Muscle of leg (tissue), 11 donors: Measurements from ENCODE around the gene THSD4. TPM values are rescaled to one million over a fixed set of nuclear protein-coding genes. Genes with fewer than 3 reads are reported as not detected.

Source experiments
- DNase-seq: peaks from one replicate; pipeline ENCODE4 v3.0.0; 2013
- H3K27ac ChIP-seq: one replicate; pipeline ENCODE4 v1.5.1; 2013; ENCODE audit warnings: mild to moderate bottlenecking, low read length, control low read depth
- H3K27me3 ChIP-seq: one replicate; pipeline ENCODE4 v1.6.1; 2013; ENCODE audit warnings: low read length; ENCODE audit not compliant: control insufficient read depth, insufficient read depth
- H3K36me3 ChIP-seq: one replicate; pipeline ENCODE4 v1.6.1; 2013; ENCODE audit warnings: low read length; ENCODE audit not compliant: control insufficient read depth, insufficient read depth
- H3K4me1 ChIP-seq: one replicate; pipeline ENCODE4 v1.6.1; 2013; ENCODE audit warnings: low read length; ENCODE audit not compliant: control insufficient read depth, insufficient read depth
- H3K4me3 ChIP-seq: one replicate; pipeline ENCODE4 v1.5.1; 2013; ENCODE audit warnings: low read length, control low read depth
- H3K9me3 ChIP-seq: replicated peaks from 2 replicates; pipeline ENCODE4 v1.6.1; 2013; ENCODE audit warnings: low read depth, low read length; ENCODE audit not compliant: control insufficient read depth
- WGBS: methylation state at CpG from one replicate; pipeline ENCODE4 v1.1.5; 2013; ENCODE audit warnings: missing lambda C conversion rate; ENCODE audit not compliant: insufficient coverage; 5-methylcytosine and 5-hydroxymethylcytosine counted together
- polyA plus RNA-seq, 8 donors: library from polyadenylated mRNA; unstranded; fragments of 120-200 nt; gene quantifications; one replicate each; pipeline versions ENCODE4 v1.2.1 to v1.2.3, GENCODE V29; 2013; ENCODE audit warnings: inconsistent platforms in 1 of 8, low replicate concordance in 1 of 8; ENCODE audit not compliant: insufficient read length in 8 of 8, insufficient read depth in 1 of 8
- total RNA-seq: library from RNA; stranded (reverse); fragments of 120-200 nt; gene quantifications from one replicate; pipeline ENCODE4 v1.2.4, GENCODE V29; 2013

Gene THSD4
- total and polyA plus RNA-seq, 9 donors = 17.6 to 33.8 (median 25.5) TPM

DNA sequence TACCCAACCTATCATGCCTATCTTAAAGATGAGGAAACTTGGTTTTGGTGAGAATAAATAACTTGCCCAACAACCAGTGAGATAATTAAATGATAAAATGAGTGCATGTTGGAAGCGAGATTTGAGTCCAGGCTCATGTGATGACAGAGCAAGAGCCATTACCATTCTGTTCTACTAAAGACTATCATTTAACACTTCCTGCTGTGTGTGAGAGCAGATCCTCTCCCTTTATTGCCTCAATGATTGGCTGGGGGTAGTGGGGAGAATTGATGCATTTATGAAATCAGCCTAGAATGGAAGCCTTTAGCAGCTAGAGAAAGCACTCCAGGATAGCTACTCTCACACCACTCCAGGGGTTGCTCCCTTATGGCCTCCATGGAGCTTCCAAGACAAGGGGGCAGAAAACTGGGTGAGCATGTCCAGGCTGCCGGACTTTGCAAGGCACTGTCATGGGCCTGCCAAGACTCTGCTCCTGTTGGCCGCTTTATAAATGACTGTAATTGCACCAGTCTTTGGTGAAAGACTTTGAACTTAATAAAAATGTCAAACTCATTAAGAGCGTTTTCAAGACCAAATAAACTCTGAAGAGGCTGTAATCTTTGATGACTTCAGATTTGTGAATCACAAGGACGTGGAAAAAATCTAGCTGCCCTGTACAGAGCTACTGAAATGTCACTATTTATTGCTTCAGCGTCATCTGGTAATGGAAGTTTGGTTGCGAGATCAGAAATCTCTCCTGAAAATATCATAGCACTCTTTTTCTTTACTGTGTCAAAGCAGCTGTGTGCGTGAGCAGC, 486.0 kb downstream of the THSD4 start:
- WGBS = 100% methylated on average over 1 of the region's 8 CpGs
- DNase-seq = no peak
- peaks cover 16% of the 10 kb centered on the region for H3K4me1 ChIP-seq
- H3K9me3 ChIP-seq = peaks cover 6% of the 10 kb centered on the region
- no peak overlapping the region for H3K27ac ChIP-seq
- no peaks in the 10 kb centered on the region for H3K27me3 ChIP-seq
- H3K36me3 ChIP-seq = no peaks in the 10 kb centered on the region
- no peak overlapping the region for H3K4me3 ChIP-seq

DNA sequence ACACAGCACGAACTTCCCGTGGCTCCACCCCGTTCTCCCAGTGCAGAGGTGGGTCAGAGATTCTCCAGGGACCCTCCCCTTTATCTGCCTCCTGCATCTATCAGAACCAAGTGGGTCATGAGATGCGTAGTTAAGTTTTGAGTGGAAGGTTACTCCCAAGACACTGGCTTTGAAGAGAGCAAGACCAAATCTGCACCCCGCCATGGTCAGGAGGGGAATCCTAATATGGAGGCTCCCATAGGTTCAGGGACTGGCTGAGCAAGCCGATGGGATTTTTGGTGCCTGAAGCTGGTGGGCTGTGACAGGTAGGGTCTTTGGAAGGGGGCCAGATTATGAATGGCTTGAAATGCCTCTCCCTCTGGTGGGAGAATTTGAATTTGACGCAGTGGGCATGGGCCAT, 488.1 kb downstream of the THSD4 start:
- Histone ChIP-seq H3K9me3 (peaks cover 6% of the 10 kb centered on the region), H3K36me3 (no peaks in the 10 kb centered on the region), H3K4me1 (peaks cover 7% of the 10 kb centered on the region), H3K4me3 (no peak overlapping the region), H3K27me3 (no peaks in the 10 kb centered on the region), H3K27ac (no peak overlapping the region)
- no peak for DNase-seq
- 100% methylated on average over 3 of the region's 7 CpGs for WGBS

DNA sequence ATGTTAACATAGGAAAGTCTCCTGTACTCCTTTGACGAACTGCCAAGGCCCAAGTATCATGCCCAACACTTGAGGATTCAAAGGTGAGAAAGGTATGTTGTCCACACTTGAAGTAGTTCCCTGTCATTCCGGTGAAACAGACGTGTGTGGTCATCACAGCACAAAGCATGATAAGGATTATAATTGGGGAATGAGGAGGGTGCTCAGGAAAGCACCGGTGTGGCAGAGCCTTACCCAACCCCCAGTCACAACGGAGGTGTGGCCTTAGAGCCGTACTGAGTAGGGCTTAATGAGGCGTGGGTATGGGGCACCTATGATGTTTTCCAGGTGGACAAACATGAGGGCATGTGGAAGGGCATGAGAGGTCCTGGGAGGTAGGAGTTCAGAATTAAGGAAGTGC, 492.1 kb downstream of the THSD4 start:
- Histone ChIP-seq H3K4me3 (no peak overlapping the region), H3K27me3 (no peaks in the 10 kb centered on the region), H3K4me1 (peaks cover 18% of the 10 kb centered on the region), H3K27ac (no peak overlapping the region), H3K9me3 (peaks cover 6% of the 10 kb centered on the region), H3K36me3 (no peaks in the 10 kb centered on the region)
- DNase-seq = no peak
- WGBS = 93% methylated on average over 7 of the region's 7 CpGs

DNA sequence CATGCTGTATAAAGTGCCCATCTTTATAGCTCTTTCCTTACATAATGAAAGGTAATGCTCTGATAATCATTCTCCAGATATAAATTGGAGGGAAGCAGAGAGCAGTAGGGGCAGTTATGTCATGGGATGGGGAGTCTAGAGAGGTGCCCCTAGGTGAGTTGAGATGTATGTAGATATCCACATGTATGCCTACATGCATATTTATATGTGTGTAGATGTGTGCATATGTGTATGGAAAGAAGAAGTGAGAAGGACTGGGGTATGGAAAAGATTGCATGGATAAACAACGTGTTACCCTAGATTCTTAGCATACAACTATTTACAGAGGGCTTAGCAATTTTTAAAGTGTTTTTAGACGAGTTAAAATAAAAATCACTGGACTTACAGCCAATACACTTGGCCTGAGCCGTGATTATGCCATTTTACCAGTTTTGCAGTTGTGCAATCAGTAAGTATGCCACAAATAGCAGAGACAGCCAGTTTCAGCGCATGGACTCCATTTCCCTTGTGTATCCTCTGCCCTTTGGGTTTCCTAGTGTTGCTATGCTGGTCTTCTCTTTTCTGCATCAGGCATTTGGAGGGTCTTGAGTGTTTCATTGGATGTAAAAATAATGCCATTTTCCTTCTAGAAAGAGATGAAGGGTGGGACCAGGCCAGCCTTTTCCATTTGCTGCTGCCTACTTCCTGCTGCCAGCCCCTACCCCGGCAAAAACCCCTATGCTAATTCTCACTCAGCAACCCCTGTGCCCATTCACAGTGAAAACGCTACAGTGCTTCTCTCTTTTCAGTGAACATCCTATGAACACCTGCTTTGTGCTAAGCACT, 495.7 kb downstream of the THSD4 start:
- H3K27me3 ChIP-seq = no peaks in the 10 kb centered on the region
- H3K4me3 ChIP-seq = no peak overlapping the region
- WGBS = 54% methylated on average over 2 of the region's 6 CpGs
- peak overlapping the region; percentile 1 for H3K27ac ChIP-seq
- no peak for DNase-seq
- H3K9me3 ChIP-seq = no peaks in the 10 kb centered on the region
- peaks cover 21% of the 10 kb centered on the region for H3K4me1 ChIP-seq
- H3K36me3 ChIP-seq = no peaks in the 10 kb centered on the region

DNA sequence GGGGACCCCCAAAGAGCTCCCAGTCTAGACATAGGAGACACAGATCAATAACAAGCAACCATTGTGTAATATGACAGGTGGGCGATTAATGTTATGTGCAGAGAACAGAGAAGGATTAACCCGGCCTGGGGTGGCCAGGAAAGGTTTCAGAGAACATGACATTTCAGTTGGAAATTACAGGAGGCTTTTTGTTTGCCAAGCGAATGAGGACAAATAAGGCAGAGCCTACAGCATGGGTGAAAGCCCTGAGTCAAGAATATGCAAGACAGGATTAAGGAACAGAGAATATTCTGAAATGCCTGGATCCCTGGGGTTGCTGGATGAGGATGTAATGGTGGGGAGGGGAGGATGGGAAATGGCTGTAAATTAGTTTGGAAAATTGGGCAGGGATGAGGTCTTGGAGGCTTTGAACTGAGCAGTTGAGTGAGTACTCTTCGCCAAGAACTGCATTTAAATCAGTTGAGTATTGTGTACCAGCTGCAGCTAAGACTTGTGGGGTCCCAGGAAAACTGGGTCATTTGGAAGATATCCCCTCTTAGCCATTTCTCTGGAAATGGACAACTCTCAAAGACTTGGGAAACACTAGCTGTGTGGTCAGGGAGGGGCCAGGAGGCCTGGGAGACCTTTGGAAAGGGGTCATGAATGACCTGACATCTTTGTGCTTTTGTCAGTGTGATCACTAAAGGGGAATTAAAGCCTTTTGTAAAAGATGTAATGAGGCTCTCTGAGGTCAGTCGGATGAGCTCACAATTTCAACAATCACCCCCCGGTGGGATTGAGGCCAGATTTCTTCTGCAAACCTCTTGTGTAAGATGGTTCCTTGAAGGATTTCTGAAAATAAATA, 496.5 kb downstream of the THSD4 start:
- Histone ChIP-seq H3K27ac (peak overlapping the region; percentile 56), H3K4me1 (peaks cover 21% of the 10 kb centered on the region)
- WGBS = 45% methylated on average over 4 of the region's 6 CpGs

DNA sequence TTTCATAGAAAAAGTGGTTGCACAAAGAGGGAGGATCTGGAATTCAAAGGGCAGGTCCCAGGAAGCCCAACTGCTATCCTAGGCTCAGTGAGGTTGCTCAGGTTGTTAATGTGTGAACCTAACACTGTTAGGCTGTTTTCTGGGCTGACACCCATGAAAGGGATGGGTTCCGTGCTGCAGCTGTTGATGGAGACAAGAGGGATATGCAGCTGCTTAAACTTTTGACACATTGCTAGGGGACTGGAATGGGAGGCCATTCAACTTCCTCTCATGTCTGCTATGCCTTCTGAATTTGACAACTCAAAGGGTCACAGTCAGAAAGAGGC, 497.1 kb downstream of the THSD4 start:
- no peaks in the 10 kb centered on the region for H3K27me3 ChIP-seq
- H3K36me3 ChIP-seq = no peaks in the 10 kb centered on the region
- H3K4me1 ChIP-seq = peaks cover 22% of the 10 kb centered on the region
- no CpG with 5 or more reads among the region's 1 CpG for WGBS
- peak; percentile 96 for DNase-seq
- H3K4me3 ChIP-seq = no peak overlapping the region
- no peaks in the 10 kb centered on the region for H3K9me3 ChIP-seq
- H3K27ac ChIP-seq = peak overlapping the region; percentile 73

More for the DNA sequence above, 496.5 kb downstream of the THSD4 start:
- Histone ChIP-seq H3K9me3 (no peaks in the 10 kb centered on the region), H3K4me3 (no peak overlapping the region), H3K36me3 (no peaks in the 10 kb centered on the region), H3K27me3 (no peaks in the 10 kb centered on the region)
- DNase-seq = no peak

DNA sequence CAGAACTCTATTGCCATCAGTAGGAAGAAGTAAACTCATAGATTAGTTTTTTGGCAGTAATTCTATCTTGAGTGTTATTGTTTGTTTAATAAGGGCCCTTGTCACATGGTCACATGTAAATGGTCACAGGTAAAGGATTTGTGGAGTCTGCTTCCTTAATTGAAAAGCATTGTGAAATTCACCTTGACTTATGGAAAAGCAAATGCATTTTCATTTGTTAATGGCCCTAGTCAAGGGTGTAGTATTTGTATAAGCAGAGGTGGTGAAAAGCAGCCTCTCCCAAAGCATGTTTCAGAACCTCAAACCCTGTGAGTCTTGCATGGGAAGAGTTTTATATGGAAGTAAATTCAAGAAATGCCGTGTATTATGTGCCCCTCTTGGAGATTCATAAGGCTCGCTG, 497.6 kb downstream of the THSD4 start:
- Histone ChIP-seq H3K9me3 (no peaks in the 10 kb centered on the region), H3K4me3 (no peak overlapping the region), H3K27me3 (no peaks in the 10 kb centered on the region), H3K27ac (peak overlapping the region; percentile 73), H3K4me1 (peaks cover 24% of the 10 kb centered on the region), H3K36me3 (no peaks in the 10 kb centered on the region)
- peak; percentile 15 for DNase-seq
- no CpG with 5 or more reads among the region's 2 CpGs for WGBS

DNA sequence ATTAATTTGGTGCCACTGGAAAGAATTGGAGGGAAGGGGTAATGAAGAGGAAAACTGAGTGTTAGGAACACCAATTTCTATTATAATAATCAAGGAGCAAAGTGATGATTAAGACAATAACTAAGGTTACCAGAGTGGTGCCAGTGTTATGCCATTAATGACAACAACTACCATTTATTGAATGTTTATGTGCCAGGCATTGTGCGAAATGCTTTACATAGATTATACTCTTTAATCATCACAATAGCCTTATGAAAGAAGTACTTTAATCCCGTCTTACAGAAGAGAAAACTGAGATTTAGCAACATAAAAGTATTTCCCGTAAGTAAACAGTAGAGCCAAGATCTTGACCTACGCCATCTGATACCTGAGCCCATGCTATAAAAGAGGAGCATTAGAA, 507.8 kb downstream of the THSD4 start:
- Histone ChIP-seq H3K4me1 (no peaks in the 10 kb centered on the region), H3K36me3 (no peaks in the 10 kb centered on the region), H3K27ac (no peak overlapping the region), H3K27me3 (no peaks in the 10 kb centered on the region), H3K4me3 (no peak overlapping the region), H3K9me3 (no peaks in the 10 kb centered on the region)
- WGBS = no CpG with 5 or more reads among the region's 4 CpGs
- no peak for DNase-seq

DNA sequence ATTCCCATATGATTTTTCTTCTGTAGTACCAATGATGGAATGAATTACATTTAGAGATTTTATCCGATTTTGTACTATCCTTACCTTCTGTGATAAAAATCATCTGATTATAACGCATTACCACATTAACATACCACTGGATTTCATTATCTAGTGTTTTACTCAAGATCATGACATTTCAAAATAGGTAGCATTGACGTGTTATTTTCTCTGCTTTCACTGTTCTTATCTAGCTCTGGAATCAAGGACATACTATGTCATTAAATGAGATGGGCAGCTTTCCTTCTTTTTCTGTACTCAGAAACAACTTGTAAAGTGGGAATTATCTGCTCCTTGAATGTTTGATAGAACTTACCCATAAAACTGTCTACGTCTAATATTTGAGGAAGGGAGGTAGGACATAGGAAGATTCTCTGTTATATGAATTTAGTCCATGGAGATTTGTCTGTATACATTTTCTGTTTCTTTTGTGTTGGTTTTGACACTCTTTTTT, 511.4 kb downstream of the THSD4 start:
- Histone ChIP-seq H3K4me3 (no peak overlapping the region), H3K9me3 (no peaks in the 10 kb centered on the region), H3K36me3 (no peaks in the 10 kb centered on the region), H3K27ac (no peak overlapping the region), H3K27me3 (no peaks in the 10 kb centered on the region), H3K4me1 (peaks cover 6% of the 10 kb centered on the region)
- no peak for DNase-seq
- WGBS = no CpG with 5 or more reads among the region's 4 CpGs

DNA sequence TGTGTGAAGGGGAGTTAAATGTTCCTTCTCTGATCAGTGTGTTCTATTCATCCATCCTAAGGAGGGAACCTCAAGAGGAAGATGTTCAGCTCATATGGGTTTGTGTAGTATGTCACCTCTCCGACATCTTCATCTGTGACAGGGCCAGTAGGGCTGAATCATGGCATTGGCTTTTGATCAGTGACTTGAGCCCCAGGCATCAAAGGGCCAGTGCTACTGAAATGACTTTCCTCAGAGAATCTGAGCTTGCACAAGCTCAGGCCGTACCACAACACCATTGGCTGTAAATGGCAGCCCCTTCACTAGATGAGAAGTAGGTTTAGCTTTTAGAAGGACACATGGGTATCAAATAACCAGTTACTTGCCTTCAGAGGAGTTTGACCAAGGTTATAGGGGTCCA, 511.9 kb downstream of the THSD4 start:
- Histone ChIP-seq H3K27ac (no peak overlapping the region), H3K4me3 (no peak overlapping the region), H3K27me3 (no peaks in the 10 kb centered on the region), H3K4me1 (peaks cover 6% of the 10 kb centered on the region), H3K9me3 (no peaks in the 10 kb centered on the region), H3K36me3 (no peaks in the 10 kb centered on the region)
- WGBS = 90% methylated on average over 2 of the region's 2 CpGs
- DNase-seq = no peak
